Measurements from ENCODE around the gene ELSPBP1. TPM values are rescaled to one million over a fixed set of nuclear protein-coding genes. Genes with fewer than 3 reads are reported as not detected.

ELSPBP1 gene
- total and polyA plus RNA-seq, 8 donors, result not detected

GRCh38 chr19:48025480-48025879 lies 31.0 kb downstream of the ELSPBP1 start:
- Histone ChIP-seq H3K27ac (no peak overlapping the region), H3K4me3 (no peak overlapping the region), H3K9me3 (no peaks in the 10 kb centered on the region), H3K36me3 (no peaks in the 10 kb centered on the region), H3K27me3 (peaks cover 0 to 3% (median 0%) of the 10 kb centered on the region in 4 donors), H3K4me1 (no peaks in the 10 kb centered on the region)
- intact Hi-C loops (cut with DNase I), result no loop called here
- ATAC-seq (no peak), FAIRE-seq (no peak), DNase-seq (no peak)
- WGBS, 2 donors, result 42 to 58% methylated on average over 3 of the region's 3 CpGs
- TF ChIP-seq CTCF (IDR thresholded peaks at IDR 0.05), result no peak

GRCh38 chr19:48029431-48029830 lies 35.0 kb downstream of the ELSPBP1 start:
- WGBS, 2 donors, result 53 to 65% methylated on average over 7 of the region's 7 CpGs
- Histone ChIP-seq H3K4me3 (no peak overlapping the region), H3K36me3 (no peaks in the 10 kb centered on the region), H3K27me3 (peaks cover 0 to 3% (median 0%) of the 10 kb centered on the region in 4 donors), H3K9me3 (no peaks in the 10 kb centered on the region), H3K4me1 (no peaks in the 10 kb centered on the region), H3K27ac (no peak overlapping the region)
- TF ChIP-seq CTCF (IDR thresholded peaks at IDR 0.05), result no peak
- FAIRE-seq, result no peak
- DNase-seq, result no peak
- no peak for ATAC-seq
- intact Hi-C loops (cut with DNase I), result no loop called here

GRCh38 chr19:48030073-48030472 lies 35.6 kb downstream of the ELSPBP1 start:
- Histone ChIP-seq H3K36me3 (no peaks in the 10 kb centered on the region), H3K4me3 (no peak overlapping the region), H3K9me3 (no peaks in the 10 kb centered on the region), H3K27me3 (peaks cover 0 to 3% (median 0%) of the 10 kb centered on the region in 4 donors), H3K27ac (no peak overlapping the region), H3K4me1 (no peaks in the 10 kb centered on the region)
- FAIRE-seq, result no peak
- no peak for TF ChIP-seq CTCF (IDR thresholded peaks at IDR 0.05)
- intact Hi-C loops (cut with DNase I), result no loop called here
- ATAC-seq, result no peak
- WGBS, 2 donors, result 44 to 53% methylated on average over 10 of the region's 10 CpGs
- no peak for DNase-seq

- TF ChIP-seq CTCF (IDR thresholded peaks at IDR 0.05), result no peak
Observed at GRCh38 chr19:48033604-48034003, 39.2 kb downstream of the ELSPBP1 start.

GRCh38 chr19:48036765-48037164 lies 42.3 kb downstream of the ELSPBP1 start:
- intact Hi-C loops (cut with DNase I), result no loop called here
- H3K9me3 ChIP-seq, result no peaks in the 10 kb centered on the region
- H3K36me3 ChIP-seq, result no peaks in the 10 kb centered on the region
- FAIRE-seq (no peak), DNase-seq (no peak), ATAC-seq (no peak)
- no peak overlapping the region for H3K4me3 ChIP-seq
- WGBS, 2 donors, result 64 to 73% methylated on average over 2 of the region's 2 CpGs
- no peak overlapping the region for H3K27ac ChIP-seq
- no peaks in the 10 kb centered on the region for H3K4me1 ChIP-seq
- no peaks in the 10 kb centered on the region for H3K27me3 ChIP-seq
- no peak for TF ChIP-seq CTCF (IDR thresholded peaks at IDR 0.05)

More at GRCh38 chr19:48033604-48034003, 39.2 kb downstream of the ELSPBP1 start:
- H3K9me3 ChIP-seq, result no peaks in the 10 kb centered on the region
- DNase-seq (no peak), ATAC-seq (no peak), FAIRE-seq (no peak)
- peaks cover 0 to 3% (median 0%) of the 10 kb centered on the region in 4 donors for H3K27me3 ChIP-seq
- H3K36me3 ChIP-seq, result no peaks in the 10 kb centered on the region
- no peak overlapping the region for H3K4me3 ChIP-seq
- intact Hi-C loops (cut with DNase I), result no loop called here
- H3K4me1 ChIP-seq, result no peaks in the 10 kb centered on the region
- WGBS, 2 donors, result 39 to 55% methylated on average over 5 of the region's 5 CpGs
- no peak overlapping the region for H3K27ac ChIP-seq

Data from pancreas (tissue), 10 donors.